Activated CD4-positive, alpha-beta T cell treated with anti-CD3 and anti-CD28 coated beads for 36 hours (primary cell): ENCODE results near the gene PPM1L. TPM values are rescaled to one million over a fixed set of nuclear protein-coding genes. Genes with fewer than 3 reads are reported as not detected.
"Not testable (repeated sequence)": the region's sequence is repeated elsewhere in the genome, so short reads cannot be mapped to it uniquely, and the experiment has no call there.

Experiments used
- ATAC-seq: fragments of 200-7000 bp; cut with Tn5 transposase; one replicate; pipeline ENCODE4 v1.10.0; 2021; ENCODE audit warnings: mild to moderate bottlenecking, moderate library complexity
- CTCF ChIA-PET: fragments of 350-600 bp; sonication (Branson Sonifier 250); formaldehyde crosslinking; loops from one replicate; lab custom pipeline; 2021; ENCODE audit warnings: antibody characterized with exemption; lab: Charles Lee
- POLR2A ChIA-PET: fragments of 350-600 bp; sonication (Branson Sonifier 250); formaldehyde crosslinking; loops from one replicate; lab custom pipeline; 2021; ENCODE audit warnings: antibody characterized with exemption, inconsistent platforms; lab: Charles Lee
- DNase-seq: peaks from one replicate; pipeline ENCODE4 v3.0.0-alpha.2; 2020
- H3K27ac Mint-ChIP-seq: one replicate; pipeline ENCODE4 v1.8.0; 2021; ENCODE audit warnings: mixed read lengths
- H3K27me3 Mint-ChIP-seq: one replicate; pipeline ENCODE4 v1.8.0; 2021; ENCODE audit warnings: mixed read lengths
- H3K36me3 Mint-ChIP-seq: one replicate; pipeline ENCODE4 v1.8.0; 2021; ENCODE audit warnings: low read depth, mixed read lengths
- H3K4me1 Mint-ChIP-seq: one replicate; pipeline ENCODE4 v1.8.0; 2021; ENCODE audit warnings: mixed read lengths
- H3K4me3 Mint-ChIP-seq: one replicate; pipeline ENCODE4 v1.8.0; 2021; ENCODE audit warnings: mild to moderate bottlenecking, moderate library complexity, mixed read lengths
- H3K9me3 Mint-ChIP-seq: one replicate; pipeline ENCODE4 v1.8.0; 2021; ENCODE audit warnings: low read depth, mixed read lengths
- intact Hi-C, 2 experiments: fragments of 100-400 bp; cut with DNase I in 1 of 2; cut with micrococcal nuclease in 1 of 2; formaldehyde crosslinking; loops; one replicate each; pipeline versions ENCODE4 v1.14.2 to v1.15.1; 2022 to 2024; cut with DNase I, micrococcal nuclease
- total RNA-seq, 2 experiments: library from RNA; stranded (reverse); gene quantifications; one replicate each; pipeline ENCODE4 v1.2.3, GENCODE V29; 2021

Gene PPM1L
- total RNA-seq, 2 experiments from 2014 or later = 1.8 to 2.4 TPM

GRCh38 chr3:160956785-160957184 is 200.8 kb downstream of the PPM1L start:
- ATAC-seq (no peak), DNase-seq (no peak)
- intact Hi-C loops = loop anchor here in 1 of 2 experiments (2.0 kb wide), 2 partner anchors 318 to 468 kb away; no protein-coding TSS in a partner anchor
- Mint-ChIP-seq H3K36me3 (no peaks in the 10 kb centered on the region), H3K4me1 (no peaks in the 10 kb centered on the region), H3K4me3 (no peak overlapping the region), H3K27me3 (peaks cover 2% of the 10 kb centered on the region), H3K9me3 (no peaks in the 10 kb centered on the region), H3K27ac (no peak overlapping the region)
- CTCF ChIA-PET = interaction anchor here (1.3 to 1.9 kb wide), 2 partner anchors 9 to 315 kb away, joined by 3 to 12 read pairs; no protein-coding TSS in a partner anchor
- POLR2A ChIA-PET = no interaction called here

GRCh38 chr3:160960568-160960967 is 204.5 kb downstream of the PPM1L start:
- Mint-ChIP-seq H3K36me3 (no peaks in the 10 kb centered on the region), H3K27ac (no peak overlapping the region), H3K4me1 (no peaks in the 10 kb centered on the region), H3K9me3 (no peaks in the 10 kb centered on the region), H3K27me3 (no peaks in the 10 kb centered on the region), H3K4me3 (no peak overlapping the region)
- intact Hi-C loops = no loop called here
- DNase-seq (no peak), ATAC-seq (no peak)
- POLR2A ChIA-PET = no interaction called here
- CTCF ChIA-PET = interaction anchor here (0.8 kb wide), 1 partner anchor 19 kb away, joined by 3 read pairs; no protein-coding TSS in a partner anchor

GRCh38 chr3:160963949-160964348 is 207.9 kb downstream of the PPM1L start:
- POLR2A ChIA-PET = no interaction called here
- Mint-ChIP-seq H3K27me3 (no peaks in the 10 kb centered on the region), H3K36me3 (no peaks in the 10 kb centered on the region), H3K9me3 (peaks cover 5% of the 10 kb centered on the region), H3K27ac (no peak overlapping the region), H3K4me1 (no peaks in the 10 kb centered on the region), H3K4me3 (no peak overlapping the region)
- intact Hi-C loops = no loop called here
- CTCF ChIA-PET = no interaction called here
- ATAC-seq (no peak), DNase-seq (no peak)

GRCh38 chr3:160968761-160969160 is 212.7 kb downstream of the PPM1L start:
- Mint-ChIP-seq H3K4me3 (no peak overlapping the region), H3K9me3 (peaks cover 5% of the 10 kb centered on the region), H3K27ac (no peak overlapping the region), H3K36me3 (no peaks in the 10 kb centered on the region), H3K4me1 (peaks cover 8% of the 10 kb centered on the region), H3K27me3 (no peaks in the 10 kb centered on the region)
- ChIA-PET CTCF (interaction anchor here (0.6 kb wide), 1 partner anchor 10 kb away, joined by 3 read pairs; no protein-coding TSS in a partner anchor), POLR2A (no interaction called here)
- DNase-seq = no peak
- intact Hi-C loops = no loop called here
- no peak for ATAC-seq

GRCh38 chr3:160973067-160973809 is 217.2 kb downstream of the PPM1L start:
- Mint-ChIP-seq H3K27ac (no peak overlapping the region), H3K36me3 (no peaks in the 10 kb centered on the region), H3K4me1 (peaks cover 8% of the 10 kb centered on the region), H3K9me3 (no peaks in the 10 kb centered on the region), H3K4me3 (no peak overlapping the region), H3K27me3 (no peaks in the 10 kb centered on the region)
- DNase-seq = no peak
- CTCF ChIA-PET = no interaction called here
- POLR2A ChIA-PET = no interaction called here
- intact Hi-C loops = no loop called here
- ATAC-seq = no peak

- Mint-ChIP-seq H3K4me1 (peaks cover 16% of the 10 kb centered on the region), H3K27me3 (no peaks in the 10 kb centered on the region), H3K4me3 (no peak overlapping the region), H3K36me3 (no peaks in the 10 kb centered on the region), H3K9me3 (peaks cover 6% of the 10 kb centered on the region), H3K27ac (no peak overlapping the region)
- intact Hi-C loops = no loop called here
- ATAC-seq (no peak), DNase-seq (no peak)
- ChIA-PET POLR2A (no interaction called here), CTCF (no interaction called here)
These were observed 221.7 kb downstream of the PPM1L start for GRCh38 chr3:160977773-160978172.

- ATAC-seq (peak; percentile 77), DNase-seq (no peak)
- H3K27me3 Mint-ChIP-seq = no peaks in the 10 kb centered on the region
- intact Hi-C loops = no loop called here
- no peaks in the 10 kb centered on the region for H3K36me3 Mint-ChIP-seq
- peaks cover 9% of the 10 kb centered on the region for H3K4me1 Mint-ChIP-seq
- H3K27ac Mint-ChIP-seq = no peak overlapping the region
- POLR2A ChIA-PET = no interaction called here
- CTCF ChIA-PET = no interaction called here
- H3K4me3 Mint-ChIP-seq = no peak overlapping the region
- H3K9me3 Mint-ChIP-seq = peaks cover 12% of the 10 kb centered on the region
These were observed 224.7 kb downstream of the PPM1L start for GRCh38 chr3:160980740-160981139.

GRCh38 chr3:160981217-160981938 is 225.3 kb downstream of the PPM1L start:
- Mint-ChIP-seq H3K27ac (no peak overlapping the region), H3K9me3 (peaks cover 12% of the 10 kb centered on the region), H3K4me3 (no peak overlapping the region), H3K4me1 (peaks cover 9% of the 10 kb centered on the region), H3K36me3 (no peaks in the 10 kb centered on the region), H3K27me3 (no peaks in the 10 kb centered on the region)
- ATAC-seq (peak; percentile 88), DNase-seq (peak; percentile 19)
- POLR2A ChIA-PET = no interaction called here
- intact Hi-C loops = no loop called here
- CTCF ChIA-PET = no interaction called here

- intact Hi-C loops = no loop called here
- CTCF ChIA-PET = interaction anchor here (1.6 kb wide), 1 partner anchor 292 kb away, joined by 3 read pairs; no protein-coding TSS in a partner anchor
- Mint-ChIP-seq H3K9me3 (peaks cover 12% of the 10 kb centered on the region), H3K4me1 (peaks cover 9% of the 10 kb centered on the region), H3K27ac (no peak overlapping the region), H3K27me3 (no peaks in the 10 kb centered on the region), H3K36me3 (no peaks in the 10 kb centered on the region), H3K4me3 (no peak overlapping the region)
- no peak for DNase-seq
- POLR2A ChIA-PET = no interaction called here
- ATAC-seq = no peak
These were observed 226.5 kb downstream of the PPM1L start for GRCh38 chr3:160982491-160982890.

- CTCF ChIA-PET, DNase-seq, ATAC-seq, H3K4me1 Mint-ChIP-seq, H3K27ac Mint-ChIP-seq, H3K27me3 Mint-ChIP-seq, intact Hi-C loops, H3K36me3 Mint-ChIP-seq, POLR2A ChIA-PET, H3K4me3 Mint-ChIP-seq: not testable (repeated sequence)
- peaks cover 12% of the 10 kb centered on the region for H3K9me3 Mint-ChIP-seq
These were observed 227.9 kb downstream of the PPM1L start for GRCh38 chr3:160983900-160984299.

- no peaks in the 10 kb centered on the region for H3K36me3 Mint-ChIP-seq
- no peaks in the 10 kb centered on the region for H3K27me3 Mint-ChIP-seq
- no peak overlapping the region for H3K27ac Mint-ChIP-seq
- no peak overlapping the region for H3K4me3 Mint-ChIP-seq
- H3K4me1 Mint-ChIP-seq = peaks cover 1% of the 10 kb centered on the region
- DNase-seq (no peak), ATAC-seq (no peak)
- H3K9me3 Mint-ChIP-seq = peaks cover 12% of the 10 kb centered on the region
- ChIA-PET CTCF (interaction anchor here (0.6 kb wide), 1 partner anchor 15 kb away, joined by 3 read pairs; no protein-coding TSS in a partner anchor), POLR2A (no interaction called here)
- intact Hi-C loops = no loop called here
These were observed 230.0 kb downstream of the PPM1L start for GRCh38 chr3:160986069-160986468.
